Peyer's patch (tissue), 4 donors: Measurements from ENCODE around the gene DFFB.

Source experiments
- CTCF ChIP-seq, 6 experiments: fragments of 450-650 bp in 4 of 6; fragments of 200-600 bp in 2 of 6; sonication (generic) in 1 of 6; IDR thresholded peaks; one replicate each; pipeline ENCODE4 v1.5.1; 2017 to 2019; ENCODE audit warnings: antibody characterized with exemption in 6 of 6, mild to moderate bottlenecking in 3 of 6, moderate library complexity in 1 of 6
- POLR2A ChIP-seq, 2 donors: fragments of 450-650 bp; IDR thresholded peaks; one replicate each; pipeline ENCODE4 v1.5.1; 2017; ENCODE audit warnings: antibody characterized with exemption in 2 of 2, mild to moderate bottlenecking in 2 of 2, moderate library complexity in 2 of 2

GRCh38 chr1:3928586-3928985, 71.3 kb downstream of the DFFB start:
- no peak for TF ChIP-seq CTCF (IDR thresholded peaks at IDR 0.05)
- no peak for TF ChIP-seq POLR2A (IDR thresholded peaks at IDR 0.05)
